HG03064 (cell line): ENCODE results near the gene SH3BP1.
"Not testable (repeated sequence)": the region's sequence is repeated elsewhere in the genome, so short reads cannot be mapped to it uniquely, and the experiment has no call there.

Experiments used
- ATAC-seq: cut with Tn5 transposase; IDR thresholded peaks from one replicate; pipeline ENCODE4 v1.9.1; 2021; ENCODE audit warnings: low read depth; ENCODE audit not compliant: unreplicated experiment

Gene SH3BP1, protein sequence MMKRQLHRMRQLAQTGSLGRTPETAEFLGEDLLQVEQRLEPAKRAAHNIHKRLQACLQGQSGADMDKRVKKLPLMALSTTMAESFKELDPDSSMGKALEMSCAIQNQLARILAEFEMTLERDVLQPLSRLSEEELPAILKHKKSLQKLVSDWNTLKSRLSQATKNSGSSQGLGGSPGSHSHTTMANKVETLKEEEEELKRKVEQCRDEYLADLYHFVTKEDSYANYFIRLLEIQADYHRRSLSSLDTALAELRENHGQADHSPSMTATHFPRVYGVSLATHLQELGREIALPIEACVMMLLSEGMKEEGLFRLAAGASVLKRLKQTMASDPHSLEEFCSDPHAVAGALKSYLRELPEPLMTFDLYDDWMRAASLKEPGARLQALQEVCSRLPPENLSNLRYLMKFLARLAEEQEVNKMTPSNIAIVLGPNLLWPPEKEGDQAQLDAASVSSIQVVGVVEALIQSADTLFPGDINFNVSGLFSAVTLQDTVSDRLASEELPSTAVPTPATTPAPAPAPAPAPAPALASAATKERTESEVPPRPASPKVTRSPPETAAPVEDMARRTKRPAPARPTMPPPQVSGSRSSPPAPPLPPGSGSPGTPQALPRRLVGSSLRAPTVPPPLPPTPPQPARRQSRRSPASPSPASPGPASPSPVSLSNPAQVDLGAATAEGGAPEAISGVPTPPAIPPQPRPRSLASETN

DNA sequence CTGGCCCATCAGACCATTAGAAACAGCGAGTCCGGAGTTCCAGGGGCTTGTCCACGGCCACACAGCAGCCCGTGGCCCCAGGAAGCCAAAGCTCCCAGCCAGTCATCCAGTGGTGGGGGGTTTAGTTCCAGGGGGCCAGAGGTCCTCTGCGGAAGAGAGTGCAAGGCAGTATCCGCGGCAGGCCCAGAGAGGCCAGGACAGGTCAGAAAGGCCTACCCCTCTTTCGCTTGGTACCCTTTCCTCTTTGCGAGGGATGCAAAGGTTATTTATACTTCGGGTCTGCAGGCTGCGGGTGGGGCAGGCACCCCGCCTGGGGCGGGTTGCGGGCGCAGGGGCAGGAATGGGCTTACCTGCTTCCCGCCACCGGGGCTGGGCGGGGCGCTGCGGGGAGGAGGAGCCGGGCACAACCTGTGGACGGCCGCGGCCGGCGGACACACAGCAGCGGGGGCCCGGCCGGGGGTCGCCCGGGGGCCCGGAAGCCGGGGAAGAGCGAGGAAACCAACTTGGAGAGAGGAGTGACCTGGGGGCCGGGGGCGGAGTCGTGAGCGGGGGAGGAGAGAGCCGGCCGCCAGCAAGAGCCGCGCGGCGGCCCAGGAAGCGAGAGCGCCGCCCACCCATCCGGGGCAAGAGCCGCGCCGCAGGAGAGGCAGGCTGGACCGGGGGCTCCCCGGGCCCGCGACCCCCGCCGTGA is at the start of gene SH3BP1:
Gene SH3BP1, plus strand, starts transcription at position 600 of the 691 bp plus-strand sequence. CDS start 119 bp downstream, outside the sequence.
- ATAC-seq = no peak

DNA sequence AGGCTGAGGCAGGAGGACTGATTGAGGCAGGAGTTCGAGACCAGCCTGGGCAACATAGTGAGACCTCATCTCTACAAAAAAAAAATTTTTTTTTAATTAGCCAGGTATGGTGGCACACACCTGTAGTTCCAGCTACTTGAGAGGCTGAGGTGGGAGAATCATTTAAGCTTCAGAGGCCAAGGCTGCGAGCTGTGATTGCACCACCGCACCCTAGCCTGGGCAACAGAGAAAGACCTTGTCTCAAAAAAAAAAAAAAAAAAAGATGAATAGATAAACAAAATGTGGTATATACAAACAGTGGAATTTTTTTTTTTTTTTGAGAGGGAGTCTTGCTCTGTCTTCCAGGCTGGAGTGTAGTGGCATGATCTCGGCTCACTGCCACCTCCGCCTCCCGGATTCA is 48.4 kb upstream of the SH3BP1 start:
- ATAC-seq = not testable (repeated sequence)

DNA sequence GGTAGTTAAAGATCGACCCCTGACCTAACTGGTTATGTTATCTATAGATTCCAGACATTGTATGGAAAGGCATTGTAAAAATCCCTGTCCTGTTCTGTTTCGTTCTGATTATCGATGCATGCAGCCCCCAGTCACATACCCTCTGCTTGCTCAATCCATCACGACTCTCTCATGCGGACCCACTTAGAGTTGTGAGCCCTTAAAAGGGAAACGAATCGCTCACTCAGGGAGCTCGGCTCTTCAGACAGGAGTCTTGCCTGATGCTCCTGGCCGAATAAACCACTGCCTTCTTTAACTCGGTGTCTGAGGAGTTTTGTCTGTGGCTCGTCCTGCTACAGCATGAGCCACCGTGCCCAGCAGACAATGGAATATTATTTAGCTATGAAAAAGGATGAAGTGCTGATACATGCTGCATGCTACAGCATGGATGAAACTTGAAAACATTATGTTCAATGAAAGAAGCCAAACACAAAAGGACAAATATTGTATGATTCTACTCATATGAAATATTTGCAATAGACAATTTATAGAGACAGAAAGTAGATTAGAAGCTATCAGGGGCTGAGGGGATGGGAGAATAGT is 47.6 kb upstream of the SH3BP1 start:
- ATAC-seq = no peak

DNA sequence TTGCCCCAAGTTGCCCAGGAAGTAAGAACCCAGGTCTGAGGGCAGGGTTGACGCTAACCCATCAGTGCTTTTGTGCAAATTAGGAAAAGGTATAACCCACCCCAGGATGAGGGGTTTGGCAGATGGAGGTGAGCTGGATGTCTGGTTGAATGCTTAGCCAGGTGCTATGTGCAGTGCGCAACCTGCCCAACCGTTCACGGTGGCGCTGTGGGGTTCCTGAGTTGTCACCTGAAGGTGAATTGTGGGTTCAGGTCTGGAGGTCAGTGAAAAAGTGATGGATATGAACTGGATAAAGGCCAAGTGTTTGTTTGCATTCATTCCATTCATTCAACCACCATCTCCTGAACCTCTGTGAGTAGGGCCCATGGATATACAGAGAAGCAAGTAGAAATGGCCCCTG is 45.2 kb upstream of the SH3BP1 start:
- no peak for ATAC-seq

DNA sequence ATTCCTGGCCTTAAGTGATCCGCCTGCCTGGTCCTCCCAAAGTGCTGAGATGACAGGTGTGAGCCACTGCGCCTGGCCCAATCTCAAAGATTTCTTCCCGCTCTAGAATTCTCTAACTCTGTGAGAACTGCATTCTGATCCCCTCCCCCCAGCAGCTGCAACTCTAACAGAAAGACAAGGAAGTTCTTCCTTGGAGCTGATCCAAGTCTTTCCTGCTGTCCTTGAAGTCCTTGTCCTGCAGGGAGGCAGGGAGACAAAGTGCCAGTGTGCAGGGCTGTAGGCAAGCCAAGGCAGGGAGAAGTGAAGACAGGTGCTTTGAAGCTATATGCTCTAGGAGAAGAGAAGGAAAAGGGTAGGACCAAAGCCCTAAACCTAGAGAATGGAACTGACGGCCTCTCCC is 40.3 kb upstream of the SH3BP1 start:
- ATAC-seq = no peak

DNA sequence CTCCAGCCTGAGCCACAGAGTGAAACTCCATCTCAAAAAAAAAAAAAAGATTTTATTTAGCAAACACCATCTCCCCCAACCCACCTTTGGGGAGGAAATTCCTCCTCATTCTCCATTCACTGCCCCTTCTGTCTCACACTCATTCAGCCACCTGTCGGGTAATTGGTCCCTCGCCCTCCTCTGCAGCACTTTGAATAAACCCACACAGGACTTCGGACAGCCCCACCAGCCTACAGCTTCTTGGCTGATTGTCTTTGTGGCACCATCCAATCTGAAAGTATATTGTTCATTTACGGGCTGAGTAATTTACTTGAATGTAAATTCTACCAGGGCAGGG is 38.3 kb upstream of the SH3BP1 start:
- ATAC-seq = no peak

DNA sequence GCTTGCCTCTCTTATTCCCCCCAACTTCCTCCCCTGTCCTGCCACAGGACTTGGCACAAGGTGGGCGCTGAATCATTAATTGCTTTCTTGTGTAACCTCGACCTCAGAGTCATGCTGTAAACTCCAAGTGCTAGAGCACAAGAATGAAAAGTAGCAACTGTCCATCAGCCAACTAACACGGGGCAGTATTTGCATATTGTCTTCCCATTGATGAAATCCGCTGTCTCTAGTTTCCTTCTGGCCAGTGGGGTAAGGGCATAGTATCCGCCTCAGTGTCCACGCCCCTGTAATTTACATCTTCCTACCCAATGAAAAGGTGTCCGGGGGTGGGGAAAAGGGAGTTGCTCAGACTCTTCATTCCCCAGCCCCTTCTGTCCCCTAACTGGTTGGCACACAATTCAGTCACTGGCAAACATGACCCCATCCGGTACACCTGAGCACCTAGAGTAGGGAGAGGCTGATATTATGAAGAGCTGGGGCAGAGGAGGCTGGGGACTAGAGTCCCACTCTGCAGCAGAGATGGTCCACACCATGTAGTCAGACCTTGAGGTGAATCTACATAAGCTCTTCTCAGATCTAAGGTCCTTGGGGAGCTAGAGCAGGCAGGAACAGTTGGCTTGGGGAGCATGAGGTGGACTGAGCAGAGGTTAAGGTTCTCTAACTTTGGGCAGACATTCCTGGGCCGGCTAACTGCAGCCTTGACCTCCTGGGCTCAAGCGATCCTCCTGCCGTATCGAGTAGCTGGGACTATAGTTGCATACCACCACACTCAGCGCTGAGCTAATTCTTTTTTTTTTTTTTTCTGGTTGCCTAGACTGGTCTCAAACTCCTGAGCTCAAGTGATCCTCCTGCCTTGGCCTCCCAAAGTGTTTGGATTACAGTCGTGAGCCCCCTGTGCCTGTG is 37.7 kb upstream of the SH3BP1 start:
- ATAC-seq = no peak

DNA sequence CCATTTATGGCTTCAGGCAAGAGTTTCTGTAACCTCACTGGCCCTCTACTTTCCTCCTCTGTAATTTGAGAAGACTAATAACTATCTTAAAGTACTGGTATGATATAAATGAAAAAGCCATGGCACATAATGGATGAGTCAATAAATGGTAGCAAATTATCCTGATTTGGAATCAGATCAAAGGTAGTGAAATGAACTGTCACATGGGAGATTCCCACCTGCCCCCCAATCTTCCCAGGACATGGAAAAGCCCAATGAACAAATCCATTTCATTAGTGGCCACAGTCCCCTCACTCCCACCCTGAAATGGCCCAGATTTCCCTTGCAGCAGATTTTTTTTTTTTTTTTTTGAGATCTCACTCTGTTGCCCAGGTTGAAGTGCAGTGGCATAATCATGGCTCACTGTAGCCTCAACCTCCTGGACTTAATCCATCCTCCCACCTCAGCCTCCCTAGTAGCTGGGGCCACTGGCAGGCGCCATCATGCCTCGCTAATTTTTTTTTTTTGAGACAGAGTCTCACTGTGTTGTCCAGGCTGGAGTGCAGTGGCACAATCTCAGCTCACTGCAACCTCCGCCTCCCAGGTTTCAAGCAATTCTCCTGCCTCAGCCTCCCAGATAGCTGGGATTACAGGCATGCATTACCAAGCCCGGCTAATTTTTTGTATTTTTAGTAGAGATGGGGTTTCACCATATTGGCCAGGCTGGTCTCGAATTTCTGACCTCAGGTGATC is 36.8 kb upstream of the SH3BP1 start:
- not testable (repeated sequence) for ATAC-seq

DNA sequence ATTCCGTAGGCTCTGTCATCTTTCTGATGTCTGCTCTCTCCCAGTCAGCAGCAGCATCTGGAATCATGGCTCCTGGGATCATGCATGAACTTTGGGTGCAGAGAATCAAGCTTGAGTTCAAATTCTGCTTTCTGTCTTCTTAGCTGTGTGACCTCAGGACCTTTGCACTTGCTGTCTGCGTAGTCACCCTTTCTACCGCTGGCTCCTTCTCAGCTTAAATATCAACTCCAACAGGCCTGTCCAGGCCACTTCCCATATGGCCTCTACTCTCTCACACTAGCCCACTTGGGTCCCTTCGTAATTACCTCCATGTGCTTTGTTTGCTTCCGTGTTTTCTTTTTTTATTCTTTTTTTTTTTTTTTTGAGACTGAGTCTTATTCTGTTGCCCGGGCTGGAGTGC is 35.4 kb upstream of the SH3BP1 start:
- no peak for ATAC-seq

DNA sequence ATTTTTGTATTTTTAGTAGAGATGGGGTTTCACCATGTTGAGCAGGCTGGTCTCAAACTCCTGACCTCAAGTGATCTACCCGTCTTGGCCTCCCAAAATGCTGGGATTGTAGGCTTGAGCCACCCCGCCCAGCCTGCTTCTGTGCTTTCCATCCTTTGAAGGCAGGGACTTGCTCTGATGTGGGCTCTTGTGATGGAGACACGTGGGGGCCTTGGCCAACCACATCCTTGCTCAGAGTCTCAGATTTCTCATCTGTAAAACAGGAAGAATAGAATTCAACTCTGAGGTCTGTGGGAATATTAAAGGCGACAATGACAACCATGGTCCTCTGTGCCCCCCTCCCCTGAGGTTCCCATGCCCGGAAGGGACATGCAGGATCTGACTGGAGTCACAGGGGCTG is 34.6 kb upstream of the SH3BP1 start:
- no peak for ATAC-seq

DNA sequence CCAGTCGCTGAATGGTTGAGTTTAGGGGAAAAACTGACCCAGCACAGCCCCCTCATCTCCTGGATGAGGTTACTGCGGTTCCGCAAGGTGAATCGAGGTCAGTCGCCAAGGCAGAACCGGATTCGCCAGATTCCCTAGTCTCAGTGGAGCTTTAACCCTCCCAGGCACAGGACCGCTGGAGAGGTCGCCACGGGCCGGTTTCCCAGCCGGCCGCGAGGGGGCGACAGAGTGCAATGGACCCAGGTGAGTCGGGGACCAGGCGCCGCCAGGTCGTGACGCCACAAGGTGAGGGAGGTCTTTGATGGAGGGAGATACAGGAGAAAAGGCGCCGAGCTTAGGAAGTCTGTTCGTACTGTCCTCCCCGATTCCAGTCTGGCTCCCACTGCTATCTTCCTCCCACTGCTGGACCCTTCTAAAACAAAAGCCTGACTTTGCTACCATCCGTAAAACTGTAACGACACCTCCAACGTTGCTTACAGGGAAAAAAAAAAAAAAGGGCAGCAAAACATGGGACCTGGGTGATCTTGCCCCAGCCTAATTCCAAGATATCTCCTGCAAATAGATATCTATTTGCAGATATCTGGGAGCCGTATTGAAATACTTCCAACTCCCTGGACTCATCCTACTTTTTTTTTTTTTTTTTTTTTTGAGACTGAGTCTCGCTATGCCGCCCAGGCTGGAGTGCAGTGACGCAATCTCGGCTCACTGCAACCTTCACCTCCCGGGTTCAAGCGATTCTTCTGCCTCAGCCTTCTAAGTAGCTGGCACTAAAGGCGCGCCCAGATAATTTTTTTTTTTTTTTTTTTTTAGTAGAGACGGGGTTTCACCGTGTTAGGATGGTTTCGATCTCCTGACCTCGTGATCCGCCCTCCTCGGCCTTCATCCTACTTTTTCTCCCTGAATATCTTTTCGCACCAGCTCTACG is 32.2 kb upstream of the SH3BP1 start:
- ATAC-seq = no peak

DNA sequence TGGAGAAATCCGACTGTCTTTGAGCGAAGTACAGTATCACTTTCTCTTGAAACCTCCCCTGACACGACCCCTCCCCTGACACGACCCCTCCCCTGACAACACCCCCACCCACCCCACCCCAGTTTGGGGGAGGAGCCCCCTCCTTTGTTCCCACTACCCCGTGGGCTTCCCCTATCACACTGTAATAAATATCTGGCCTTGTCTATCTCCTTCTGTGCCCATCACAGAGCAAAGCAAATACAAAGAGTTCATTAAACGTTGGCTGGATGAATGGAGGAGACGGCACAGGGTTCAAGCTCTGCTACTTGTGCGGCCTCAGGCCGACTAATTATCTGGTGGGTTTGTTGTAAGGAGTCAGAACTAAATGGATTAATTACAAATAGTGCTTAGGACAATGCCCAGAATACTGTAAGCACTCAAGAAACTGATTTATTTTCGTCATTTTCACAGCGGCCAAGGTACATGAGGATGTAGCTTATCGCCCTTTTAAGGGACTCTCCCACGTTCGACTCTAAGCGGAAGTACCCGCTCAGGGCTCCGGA is 31.5 kb upstream of the SH3BP1 start:
- no peak for ATAC-seq

DNA sequence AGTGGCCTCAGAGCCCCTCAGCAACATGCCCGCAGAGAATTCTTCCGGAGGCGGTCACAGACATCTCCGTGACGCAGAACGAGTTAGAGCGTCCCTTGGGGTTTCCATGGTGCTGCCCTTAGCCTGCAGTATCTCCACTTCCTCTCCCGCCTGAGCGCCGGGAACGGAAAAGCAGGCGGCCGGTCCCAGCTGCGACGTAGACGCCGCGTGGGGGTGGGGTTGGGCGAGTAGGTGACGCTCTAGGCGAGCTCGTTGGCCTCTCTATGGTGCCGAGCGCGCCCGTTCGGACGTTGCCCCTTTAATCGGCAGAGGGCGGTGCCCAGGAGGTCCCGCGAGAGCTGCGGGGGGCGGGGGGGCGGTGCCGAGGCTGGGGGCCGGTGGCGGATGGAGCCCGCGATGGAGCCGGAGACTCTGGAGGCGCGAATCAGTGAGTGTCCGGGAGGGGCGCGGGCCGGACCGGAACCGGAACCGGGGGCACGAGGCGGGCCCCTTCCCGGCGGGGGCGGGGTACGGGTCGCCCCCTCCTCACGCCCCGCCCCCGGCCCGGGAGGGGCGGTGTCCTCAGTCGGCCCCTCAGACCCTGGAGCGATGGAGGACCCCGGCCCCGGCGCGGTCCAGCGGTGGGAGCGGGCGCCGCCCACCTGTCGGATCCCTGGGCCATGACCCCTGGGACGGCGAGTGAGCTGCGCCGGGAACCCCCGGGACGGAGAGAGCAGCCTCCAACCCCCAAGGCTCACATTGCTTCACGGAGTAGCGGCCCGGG is 30.8 kb upstream of the SH3BP1 start, which contains the start of gene GGA1:
Gene GGA1, plus strand, starts transcription at position 358 of the 763 bp plus-strand sequence. Its CDS starts 27 bp downstream, at position 385.
- peak; percentile 72 for ATAC-seq

DNA sequence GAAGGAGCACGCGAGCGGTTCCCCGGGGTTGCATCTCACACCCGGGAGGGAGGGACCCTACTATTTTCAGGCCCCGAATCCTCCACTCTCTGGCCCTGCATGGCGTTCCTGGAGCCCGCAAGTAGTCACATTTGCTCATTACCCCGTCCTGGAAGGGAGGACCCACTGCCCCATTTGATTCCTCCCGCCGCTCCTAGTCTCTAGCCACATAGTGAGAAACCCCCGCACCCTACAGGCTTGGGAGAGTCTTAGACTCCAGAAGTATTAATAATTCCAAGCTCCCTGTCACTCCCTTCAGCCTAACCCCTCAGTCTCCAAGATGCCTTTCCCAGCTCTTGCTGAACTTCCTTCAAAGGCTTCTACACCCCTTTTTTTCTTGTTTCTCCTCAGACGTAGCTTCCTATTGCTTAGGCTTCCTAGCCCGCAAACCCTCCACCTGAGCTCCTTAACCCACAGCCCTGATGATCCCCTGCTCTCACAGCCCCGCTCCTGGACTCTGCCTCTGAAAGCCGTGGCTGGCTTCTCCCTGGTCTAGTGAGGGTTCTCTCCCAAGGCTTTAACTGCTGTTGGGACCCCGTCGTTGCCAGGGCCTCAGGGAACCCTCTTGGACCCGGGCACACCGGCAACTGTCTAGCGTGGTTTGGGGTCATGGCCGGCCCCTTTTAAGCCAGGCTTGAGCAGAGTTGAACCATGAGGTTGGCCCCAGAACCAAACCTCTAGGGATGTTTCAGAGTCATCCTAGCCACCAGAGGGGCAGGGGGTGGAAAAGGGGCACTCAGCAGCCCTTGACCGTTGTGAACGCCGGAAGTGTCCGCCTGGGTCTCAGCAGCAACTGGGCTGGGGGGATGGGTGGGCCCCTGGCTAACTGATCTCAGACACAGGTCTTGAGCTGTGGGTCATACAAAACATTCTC is 30.0 kb upstream of the SH3BP1 start:
- ATAC-seq = no peak

DNA sequence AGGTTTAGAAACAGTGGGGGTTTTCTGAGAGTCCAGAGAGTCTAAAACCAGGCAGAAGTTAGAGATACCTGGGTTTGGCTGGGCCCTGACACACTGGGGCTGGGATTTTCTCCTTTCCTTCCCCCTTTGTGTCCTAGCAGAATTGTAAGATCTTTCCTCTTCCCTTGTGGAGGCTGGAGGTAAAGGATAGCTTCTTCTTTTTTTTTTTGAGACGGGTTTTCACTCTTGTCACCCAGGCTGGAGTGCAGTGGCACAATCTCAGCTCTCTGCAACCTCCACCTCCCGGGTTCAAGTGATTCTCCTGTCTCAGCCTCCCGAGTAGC is 29.4 kb upstream of the SH3BP1 start:
- ATAC-seq = not testable (repeated sequence)

DNA sequence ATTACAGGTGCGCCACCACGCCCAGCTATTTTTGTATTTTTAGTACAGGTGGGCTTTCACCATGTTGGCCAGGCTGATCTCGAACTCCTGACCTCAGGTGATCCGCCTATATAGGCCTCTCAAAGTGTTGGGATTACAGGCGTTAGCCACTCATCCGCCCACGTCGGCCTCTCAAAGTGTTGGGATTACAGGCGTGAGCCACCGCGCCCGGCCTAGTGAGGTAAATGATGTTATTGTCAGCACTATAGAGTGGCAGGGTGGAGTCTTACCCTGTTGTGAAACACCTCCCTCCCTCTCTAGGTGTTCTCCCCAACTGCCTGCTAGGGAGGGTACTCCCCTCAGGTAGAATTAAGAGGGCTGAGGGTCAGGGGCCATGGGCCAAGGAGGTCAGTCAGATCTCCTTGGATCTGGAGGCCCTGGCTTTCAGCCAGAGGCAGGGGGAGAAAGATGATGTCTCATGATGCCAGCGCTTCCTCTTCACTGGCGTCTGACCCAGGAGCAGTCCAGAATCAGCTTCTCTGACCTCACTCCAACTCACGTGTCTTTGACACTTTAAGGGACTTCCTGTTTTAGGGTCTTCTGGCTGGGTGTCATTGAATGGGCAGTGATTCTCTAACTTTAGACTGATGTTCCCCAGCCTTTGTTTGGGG is 28.9 kb upstream of the SH3BP1 start:
- no peak for ATAC-seq
